CMK (cell line): ENCODE data around the gene SAP25.
A peak's percentile ranks its signal among the peaks of the same experiment; 100 is the strongest.

Experiments used
- DNase-seq: peaks from one replicate; pipeline ENCODE4 v3.0.0-alpha.2; 2010; ENCODE audit warnings: low read depth

Gene SAP25

DNA sequence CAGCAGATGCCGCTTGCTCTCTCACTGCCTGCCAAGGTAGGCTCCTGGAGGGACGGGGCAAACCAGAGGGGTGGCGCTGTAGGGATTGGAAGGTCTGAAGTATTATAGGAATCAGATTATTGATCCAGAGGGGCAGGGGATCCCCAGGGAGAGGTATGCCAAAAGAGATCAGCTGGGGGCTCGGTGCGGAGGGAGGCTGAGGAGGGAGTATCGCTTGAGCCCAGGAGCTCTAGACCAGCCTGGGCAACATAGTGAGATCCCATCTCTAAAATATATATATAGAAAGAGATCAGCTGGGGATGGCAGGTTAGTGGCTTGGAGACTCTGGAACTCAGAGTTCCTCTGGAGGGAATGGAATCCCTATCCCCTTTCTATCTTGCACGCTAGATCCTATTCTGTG lies 21.5 kb upstream of the SAP25 start:
- no peak for DNase-seq

DNA sequence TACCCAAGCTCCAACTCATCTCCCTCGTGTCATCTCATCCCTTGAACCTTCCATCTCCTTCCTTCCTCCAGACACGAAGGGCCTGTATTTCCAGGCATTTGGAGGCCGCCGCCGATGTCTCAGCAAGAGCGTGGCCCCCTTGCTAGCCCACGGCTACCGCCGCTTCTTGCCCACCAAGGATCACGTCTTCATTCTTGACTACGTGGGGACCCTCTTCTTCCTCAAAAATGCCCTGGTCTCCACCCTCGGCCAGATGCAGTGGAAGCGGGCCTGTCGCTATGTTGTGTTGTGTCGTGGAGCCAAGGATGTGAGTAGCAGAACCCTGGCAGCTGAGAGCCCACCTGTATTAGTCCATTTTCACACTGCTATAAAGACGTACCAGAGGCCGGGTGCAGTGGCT lies 17.9 kb upstream of the SAP25 start:
- no peak for DNase-seq

DNA sequence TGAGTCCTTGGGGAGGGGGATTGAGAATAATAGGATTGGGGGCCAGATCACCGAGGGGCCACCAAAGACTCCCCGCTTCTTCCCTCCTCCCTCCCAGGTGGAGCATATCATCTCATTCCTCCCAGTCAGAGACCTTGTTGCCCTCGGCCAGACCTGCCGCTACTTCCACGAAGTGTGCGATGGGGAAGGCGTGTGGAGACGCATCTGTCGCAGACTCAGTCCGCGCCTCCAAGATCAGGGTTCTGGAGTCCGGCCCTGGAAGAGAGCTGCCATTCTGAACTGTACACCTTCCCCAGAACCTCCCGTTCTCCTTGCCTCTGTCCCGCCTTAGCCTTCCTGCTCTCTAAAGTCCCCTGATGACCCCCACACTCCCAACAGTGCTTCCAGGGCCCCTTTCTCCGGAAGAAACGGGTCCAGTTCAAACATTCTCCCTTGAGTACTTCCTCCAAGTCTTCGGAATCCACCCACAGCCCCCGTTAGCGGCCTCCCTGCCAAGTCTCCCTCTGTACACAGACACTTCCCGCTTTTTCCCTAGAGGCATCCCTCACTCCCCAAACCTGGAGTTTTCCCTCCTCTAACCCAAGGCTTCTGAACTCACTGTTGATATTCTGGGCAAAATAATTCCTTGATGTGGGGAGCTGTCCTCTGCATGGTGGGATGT lies 16.5 kb upstream of the SAP25 start:
- no peak for DNase-seq

DNA sequence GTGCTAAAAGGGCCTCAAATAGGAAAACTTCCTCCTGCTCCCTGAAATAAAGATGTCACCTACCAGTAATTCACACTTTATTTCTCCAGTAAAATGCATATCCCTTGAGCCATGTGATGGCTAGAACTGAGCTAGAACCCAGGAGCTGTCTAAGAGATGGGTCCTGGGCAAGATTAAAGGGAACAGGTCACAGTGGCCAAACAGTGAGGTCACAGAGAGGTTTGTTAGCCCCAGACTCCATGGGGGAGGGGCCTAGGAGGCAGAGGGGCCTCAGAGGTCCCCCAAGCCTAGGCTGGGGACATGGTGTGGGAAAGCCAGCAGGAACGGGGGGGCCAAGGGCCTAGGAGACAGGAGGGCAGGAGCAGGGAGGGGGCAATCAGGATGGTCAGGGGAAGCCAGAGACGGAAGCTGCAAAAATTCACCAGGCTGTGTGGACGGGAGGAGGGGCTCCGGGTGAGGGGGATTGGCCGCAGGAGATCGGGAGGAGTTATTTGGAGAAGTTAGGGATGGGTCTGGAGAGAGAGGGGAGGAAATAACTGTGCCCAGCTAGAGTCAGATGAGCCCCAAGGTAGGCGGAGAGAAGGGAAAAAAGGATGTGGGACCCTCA lies 15.7 kb upstream of the SAP25 start:
- no peak for DNase-seq

DNA sequence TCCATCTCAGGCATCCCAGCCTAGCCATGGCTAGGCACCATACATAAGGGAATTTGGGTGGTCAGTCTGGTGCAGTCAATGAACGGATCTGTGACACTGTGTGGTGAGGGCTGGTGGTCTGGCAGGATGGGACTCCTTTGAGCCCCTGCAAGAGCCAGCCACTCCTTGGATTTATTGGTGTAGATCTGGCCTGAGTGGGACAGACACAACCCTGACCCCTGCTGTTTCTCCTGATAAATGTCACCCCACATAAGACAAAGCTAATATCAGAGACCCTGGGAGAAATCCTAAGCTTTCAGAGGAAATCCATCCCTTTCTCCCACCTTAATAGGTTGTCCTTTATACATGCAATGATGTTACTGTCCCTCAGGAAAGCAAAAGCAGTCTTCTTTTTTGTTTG lies 14.7 kb upstream of the SAP25 start:
- DNase-seq: no peak

DNA sequence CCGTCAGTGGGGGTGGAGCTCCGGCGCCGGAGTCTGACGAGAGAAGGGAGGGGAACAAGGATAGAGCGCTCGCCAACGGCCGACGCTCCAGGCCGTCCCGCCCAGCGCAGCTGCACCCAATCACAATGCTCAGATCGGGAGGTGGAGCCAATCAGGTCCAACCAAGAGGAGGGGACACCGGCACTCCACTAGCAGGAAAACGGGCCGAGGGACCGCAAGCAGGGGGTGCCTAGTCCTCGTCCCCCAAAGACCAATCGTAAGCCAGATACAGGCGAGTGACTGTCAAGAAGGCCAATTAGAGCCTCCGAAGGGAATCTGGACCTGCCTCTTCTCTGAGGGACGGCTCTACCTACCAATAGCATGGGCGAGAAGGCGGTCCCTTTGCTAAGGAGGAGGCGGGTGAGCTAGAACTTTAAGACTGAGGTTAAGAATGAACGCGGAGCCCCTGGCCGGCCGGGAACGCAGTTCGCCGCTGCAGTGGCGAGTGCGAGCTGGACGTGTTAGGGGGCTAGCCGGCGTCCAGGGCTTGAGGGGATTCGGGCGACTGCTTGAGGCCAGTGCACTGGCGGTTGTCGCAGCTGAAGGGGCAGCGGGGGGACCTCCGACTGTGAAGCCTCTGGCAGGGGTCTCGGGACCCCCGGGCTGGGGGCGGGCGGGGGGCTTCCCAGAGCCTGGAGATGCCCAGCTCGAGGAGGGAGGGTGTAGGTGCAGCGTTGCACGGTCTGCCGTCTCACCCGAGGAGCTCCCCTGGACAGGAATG lies 12.7 kb upstream of the SAP25 start, which contains the start of gene FBXO24:
FBXO24 (plus strand) TSS at position 63 of the 760 bp plus-strand sequence; CDS start at position 361, 298 bp downstream.
- DNase-seq: peak; percentile 100

DNA sequence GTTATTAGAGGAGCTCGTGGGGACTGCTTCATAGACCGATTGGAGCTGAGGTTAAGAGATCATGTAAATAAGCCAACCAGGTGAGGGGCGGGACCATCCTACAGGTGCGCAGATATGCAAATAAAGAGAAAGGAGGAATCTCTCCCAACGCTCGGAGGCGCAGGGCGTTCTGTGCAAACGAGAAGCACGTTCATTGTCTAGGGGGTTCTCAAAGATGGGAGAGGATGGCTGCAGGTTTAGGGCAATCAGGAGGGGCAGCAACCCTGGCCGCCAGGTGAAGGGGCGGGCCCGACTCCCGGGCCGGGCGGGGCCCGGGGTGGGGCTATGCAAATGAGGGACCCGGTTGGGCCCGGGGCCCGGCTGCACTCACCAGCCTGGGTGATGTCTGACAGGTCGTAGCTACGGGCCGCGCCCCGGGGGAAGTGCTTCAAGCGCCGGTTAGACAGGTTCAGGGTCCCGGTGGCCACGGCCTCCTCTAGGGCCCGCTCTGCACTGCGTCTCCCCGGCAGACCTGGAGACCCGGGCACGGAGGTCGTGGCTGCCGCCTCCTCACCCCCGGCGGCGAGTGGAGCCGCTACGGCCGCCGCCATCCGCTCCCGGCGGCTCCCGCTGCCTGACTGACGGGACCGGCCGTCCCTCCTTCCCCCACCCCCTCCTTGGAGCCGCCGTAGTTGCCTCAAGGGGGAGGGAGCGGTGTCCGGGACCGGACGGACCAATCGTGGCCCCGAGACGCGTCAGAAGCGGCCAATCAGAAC lies 12.0 kb upstream of the SAP25 start, which contains the start of gene LRCH4:
LRCH4 (minus strand) TSS at position 619 of the 755 bp plus-strand sequence; CDS start at position 590, 29 bp downstream.
- no peak for DNase-seq

DNA sequence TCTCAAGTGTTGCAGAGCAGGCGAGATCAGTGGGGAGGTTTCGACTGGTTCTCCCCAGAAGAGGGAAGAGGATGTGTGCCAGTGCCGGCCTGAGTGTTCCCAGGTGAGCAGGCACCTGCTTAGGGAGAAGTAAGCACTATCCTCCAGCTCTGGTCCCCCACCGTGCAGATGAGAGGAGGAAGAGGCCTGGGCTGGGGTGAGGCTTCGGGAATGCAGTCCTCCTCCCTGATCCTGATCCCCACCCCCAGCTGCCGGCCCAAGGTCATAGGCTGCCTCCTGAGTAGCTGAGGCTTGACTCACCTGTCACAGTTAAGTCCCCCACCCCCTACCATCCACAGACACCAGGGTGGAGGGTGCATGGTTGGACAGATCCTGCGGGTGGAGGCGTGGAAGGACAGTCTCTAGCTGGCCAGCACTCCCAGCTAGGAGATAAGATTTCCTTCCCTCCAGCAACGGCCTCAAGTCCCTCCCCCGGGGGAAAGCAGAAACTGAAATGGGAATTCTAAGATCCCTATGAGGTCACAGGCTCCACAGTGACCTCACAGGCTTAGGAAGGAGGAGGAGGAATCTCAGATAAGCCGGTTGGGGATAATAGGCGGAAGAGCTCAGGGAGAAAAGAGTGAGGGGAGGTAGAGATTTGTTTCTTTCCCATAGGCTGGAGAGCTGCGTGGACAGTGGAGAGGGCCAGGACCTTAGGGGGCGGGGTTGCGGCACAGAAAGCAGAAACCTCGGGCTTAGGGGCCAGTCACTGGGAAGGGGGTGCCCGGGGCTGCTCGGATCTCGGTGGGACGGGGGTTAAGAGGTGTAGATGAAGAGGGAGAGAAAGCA lies 11.2 kb upstream of the SAP25 start:
- no peak for DNase-seq

DNA sequence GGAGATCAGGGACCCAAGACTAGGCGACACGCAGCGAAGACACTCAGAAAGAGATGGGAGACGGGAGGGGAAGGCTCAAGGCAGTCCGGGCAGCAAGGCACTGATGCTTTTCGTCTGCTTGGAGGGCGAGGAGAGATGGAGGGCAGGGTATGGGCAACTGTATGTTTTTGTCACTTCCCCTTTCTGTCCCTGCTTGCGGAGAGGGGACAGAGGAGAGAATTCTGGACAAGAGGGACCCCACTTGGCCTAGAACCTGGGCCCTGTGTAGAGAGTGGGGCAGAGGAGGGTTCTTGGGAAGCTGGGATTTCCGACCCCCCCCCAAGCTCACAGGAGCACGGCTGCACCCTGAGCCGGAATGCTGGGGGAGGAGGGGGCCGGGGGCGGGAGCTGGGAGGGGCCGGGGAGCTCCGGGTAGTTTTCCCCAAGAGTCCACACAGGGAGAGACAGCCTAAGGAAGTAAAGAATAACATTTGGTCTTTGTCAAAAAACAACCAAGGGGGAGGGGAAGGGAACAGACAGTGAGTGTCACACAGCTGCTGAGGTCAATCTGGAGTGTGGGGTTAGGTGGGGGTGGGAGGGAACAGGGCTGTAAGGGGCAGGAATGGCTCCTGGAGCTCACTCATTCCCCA lies 10.5 kb upstream of the SAP25 start:
- no peak for DNase-seq

DNA sequence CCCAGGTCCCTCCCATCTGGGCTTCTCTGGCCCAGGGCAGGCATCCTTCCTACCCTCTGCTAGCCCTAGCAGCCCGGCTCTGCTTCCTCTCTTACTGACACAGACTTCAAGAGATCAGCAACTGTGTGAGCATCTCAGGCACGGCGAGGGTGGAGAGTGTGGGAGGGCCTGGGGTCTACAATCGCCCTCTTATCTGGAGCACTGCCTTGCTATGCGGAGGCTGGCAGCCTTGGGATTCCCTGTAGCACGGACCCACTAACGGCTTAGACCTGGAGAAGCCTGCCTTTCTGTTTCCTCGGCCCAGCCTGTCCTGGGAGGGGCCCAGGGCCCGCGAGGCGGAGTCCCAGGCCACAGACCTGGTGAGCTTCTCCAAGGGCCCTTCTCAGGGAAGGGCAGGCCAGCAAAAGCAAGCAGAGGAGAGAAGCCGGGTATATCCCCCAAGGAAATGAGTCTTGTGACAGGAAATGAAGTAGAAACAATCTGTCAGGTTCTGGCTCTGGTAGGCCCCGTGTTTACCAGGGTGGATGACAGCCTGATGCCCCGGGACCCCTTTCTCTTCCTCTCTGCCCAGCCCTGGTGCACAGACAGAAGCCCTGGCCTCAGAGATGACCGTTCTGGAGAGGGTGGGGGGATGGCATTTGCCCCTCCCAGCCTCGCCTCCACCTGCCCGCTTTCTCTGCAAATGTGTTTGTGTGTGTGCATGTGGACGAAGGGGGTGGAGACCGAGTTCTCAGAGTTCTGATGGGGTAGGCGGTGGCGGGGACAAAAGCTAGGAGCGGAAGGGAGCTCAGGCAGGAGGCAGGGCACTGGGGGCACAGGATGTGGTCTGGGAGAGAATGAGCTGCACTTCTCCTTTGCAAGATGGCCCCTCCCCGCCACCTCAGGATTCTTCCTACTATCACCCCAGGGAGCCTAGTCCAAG lies 9.7 kb upstream of the SAP25 start:
- DNase-seq: peak; percentile 85

DNA sequence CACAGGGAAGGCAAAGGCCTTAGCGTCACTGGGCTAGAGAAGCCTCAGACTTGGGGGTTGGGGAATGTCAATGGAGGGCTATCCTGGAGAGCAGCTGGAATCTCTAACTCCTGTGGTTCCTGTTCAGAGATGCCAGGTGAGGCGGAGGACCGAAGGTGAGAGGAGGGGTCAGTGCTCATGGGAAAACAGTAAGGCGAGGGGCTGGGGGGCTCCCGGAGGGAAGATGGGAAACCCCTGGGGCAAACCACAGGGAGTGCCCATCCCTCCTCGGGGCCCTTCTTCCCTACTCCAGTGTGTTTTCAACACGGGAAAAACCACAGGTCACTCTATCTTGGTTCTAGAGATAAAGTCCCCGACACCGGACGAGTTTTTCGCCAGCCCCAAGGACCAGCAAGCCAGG lies 8.9 kb upstream of the SAP25 start:
- no peak for DNase-seq

DNA sequence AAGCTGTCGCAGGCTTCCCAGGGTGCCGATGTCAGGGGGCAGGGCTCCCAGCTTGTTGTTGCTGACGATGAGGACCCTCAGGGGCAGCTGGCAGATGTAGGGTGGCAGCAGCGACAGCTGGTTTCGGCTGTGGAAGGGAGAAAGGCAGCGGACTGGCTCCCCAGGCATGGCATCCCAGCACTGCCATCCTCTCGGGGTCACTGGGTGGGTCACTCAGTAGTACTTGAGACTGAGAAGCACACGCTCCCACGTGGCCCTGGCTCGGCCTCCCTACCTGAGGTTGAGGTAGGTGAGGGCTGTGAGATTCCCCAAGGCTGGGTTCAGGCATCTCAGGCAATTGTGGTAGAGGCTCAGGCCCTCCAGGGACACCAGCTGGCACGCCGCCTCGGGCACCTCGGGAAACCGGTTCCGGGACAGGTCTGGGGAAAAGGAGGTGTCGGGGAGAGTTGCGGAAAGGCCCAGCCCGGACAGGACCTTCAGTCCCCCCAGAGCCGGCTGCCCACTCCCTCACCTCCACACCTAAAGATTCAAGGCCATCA lies 8.4 kb upstream of the SAP25 start:
- DNase-seq: no peak

DNA sequence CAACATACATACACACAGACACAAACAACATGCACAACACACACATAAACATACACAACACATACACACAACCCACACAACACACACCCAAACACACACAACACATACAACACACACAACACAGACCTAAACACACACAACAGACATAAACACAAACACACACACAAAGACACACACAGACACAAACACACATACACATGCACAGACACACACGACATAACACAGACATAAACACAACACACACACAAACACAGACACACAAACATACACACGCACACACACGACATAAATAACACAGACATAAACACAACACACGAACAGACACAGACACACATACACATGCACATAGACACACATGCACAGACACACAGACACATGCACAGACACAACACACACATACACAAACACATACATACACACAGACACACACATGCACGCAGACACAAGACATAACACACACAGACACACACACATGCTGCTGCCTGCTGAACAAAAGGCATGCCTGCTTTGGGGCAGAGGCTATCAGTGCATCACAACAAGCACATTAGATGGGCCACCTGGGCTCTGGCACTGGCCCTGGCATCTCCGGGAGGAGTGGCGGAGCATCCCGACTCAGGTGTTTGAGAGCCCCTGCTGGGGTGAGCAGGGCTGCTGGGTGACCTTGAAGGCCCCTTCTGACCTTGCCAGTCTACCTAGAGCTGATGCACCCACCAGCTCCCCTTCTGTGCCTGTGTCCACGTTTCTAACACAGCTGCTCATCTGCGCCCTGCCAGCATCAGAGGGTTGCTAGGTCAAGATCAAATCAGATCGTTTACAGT lies 7.0 kb upstream of the SAP25 start:
- DNase-seq: no peak

DNA sequence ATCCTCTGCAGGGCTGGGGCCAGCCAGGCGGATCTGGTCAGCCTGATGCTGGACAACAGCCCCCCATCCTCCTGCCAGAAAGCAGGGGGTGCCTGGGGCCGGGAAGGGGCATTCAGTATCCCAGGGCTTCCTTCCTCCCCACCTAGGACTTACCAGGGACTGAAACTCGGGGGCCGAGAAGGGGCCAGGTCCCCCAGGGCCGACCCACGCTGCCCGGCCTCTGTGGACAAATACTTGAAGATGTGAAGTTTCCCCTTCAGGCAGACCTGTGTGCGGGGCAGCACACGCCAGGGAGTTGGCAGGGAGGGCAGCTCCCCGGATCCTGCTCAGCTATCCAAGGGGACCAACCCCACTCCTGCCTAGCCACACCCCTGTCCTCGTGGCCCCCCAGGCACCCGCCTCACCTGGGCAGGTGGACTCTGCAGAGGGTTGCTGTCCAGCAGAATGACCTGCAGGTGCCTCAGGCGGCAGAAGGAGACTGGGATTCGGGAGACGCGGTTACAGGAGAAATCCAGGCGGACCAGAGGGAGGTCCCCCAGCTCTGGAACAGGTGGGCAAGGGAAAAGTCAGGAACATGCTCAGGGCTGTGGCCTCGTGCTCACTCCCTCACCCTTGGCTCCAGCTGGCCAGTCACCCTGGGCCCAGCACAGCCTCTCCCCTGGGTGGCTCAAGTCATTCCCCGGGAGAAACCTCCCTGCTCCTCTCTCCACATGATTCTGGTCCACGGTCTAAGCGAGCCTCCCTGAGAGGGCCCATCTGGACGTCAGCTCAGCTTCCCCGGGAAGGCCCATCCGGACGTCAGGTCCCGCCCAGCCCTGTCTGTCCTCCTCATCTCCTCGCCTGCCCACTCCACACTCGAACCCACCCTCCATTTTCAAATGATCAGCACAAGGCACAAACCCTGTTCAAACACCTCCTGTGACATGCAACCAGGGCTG lies 4.8 kb upstream of the SAP25 start:
- DNase-seq: no peak

DNA sequence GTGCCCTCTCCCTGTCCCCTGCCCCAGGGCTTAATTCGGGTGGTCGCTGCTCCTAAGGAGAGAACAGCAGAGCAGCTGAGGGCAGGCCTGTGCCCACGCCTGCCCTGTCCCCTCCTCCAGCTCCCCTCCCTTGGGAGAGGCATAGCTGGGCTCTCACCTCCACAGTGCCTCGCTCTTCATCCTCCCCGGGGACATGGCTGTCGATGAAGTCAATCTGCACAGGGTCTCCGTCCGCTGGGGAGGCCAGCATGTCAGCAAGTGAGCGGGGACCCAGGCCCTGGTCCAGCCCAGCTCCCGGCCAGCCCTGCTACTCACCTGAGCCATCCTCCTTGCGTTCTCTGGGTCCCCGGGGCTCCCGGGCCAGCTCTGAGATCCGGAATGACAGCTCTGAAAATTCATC lies 3.8 kb upstream of the SAP25 start:
- no peak for DNase-seq

DNA sequence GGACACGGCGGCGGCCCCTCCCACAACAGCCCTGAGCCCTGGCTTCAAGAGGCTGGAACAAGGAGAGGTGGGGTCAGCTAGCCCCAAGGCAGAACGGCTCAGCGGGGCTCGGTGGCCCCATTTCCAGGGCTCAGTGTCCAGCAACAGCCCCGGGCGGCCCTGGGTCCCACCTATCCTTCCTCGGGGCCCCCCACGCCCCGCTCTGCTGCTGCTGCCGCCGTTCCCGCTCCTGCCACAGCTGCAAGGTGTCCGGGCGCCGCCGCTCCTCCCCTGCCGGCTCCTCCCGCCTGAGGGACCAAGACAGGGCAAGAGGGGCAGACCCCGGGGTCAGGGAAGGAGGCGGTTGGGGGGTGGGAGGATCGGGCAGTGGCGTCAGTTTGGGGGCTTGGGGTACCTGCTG lies 3.4 kb upstream of the SAP25 start:
- no peak for DNase-seq

DNA sequence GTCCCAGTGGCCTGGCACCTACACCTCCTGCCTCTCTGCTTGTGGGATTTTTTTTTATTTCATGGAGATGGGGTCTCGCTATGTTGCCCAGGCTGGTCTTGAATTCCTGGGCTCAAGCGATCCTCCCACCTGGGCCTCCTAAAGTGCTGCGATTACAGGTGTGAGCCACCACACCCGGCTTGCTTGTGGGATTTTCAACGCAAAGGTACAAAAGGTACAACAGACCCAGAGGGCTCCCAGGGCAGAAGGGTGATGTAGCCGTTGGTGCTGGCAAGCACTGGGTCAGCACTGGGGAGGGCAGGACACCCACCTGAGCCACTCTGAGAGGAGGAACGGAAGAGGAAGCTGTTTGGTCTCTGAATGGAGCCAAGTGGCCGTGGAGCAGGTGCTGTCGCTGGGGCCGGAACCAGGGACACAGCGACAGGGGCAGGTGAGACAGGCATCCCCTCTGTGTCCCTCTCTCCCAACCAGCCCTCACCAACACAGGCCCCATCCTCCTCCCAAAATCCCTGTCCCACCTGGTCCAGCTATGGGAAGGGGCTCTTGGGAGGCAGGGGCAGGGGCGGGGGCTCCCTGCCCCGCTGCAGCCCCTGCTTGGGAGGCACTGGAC lies 2.8 kb upstream of the SAP25 start:
- DNase-seq: no peak
